HG03060 (cell line): ENCODE measurements around the gene RBM33.

Experiments
- ATAC-seq: cut with Tn5 transposase; IDR thresholded peaks from one replicate; pipeline ENCODE4 v1.9.1; 2021; ENCODE audit warnings: low read depth, moderate number of reproducible peaks; ENCODE audit not compliant: unreplicated experiment

The RBM33 gene

GRCh38 chr7:155789001-155789725 is 144.7 kb downstream of the RBM33 start:
- ATAC-seq, result no peak

GRCh38 chr7:155790666-155791065 is 146.2 kb downstream of the RBM33 start:
- no peak for ATAC-seq

- no peak for ATAC-seq
These were observed 146.8 kb downstream of the RBM33 start for GRCh38 chr7:155791214-155791737.

- no peak for ATAC-seq
These were observed 147.4 kb downstream of the RBM33 start for GRCh38 chr7:155791836-155792235.

- ATAC-seq, result no peak
These were observed 148.0 kb downstream of the RBM33 start for GRCh38 chr7:155792315-155792960.

GRCh38 chr7:155792999-155793560 is 148.6 kb downstream of the RBM33 start:
- no peak for ATAC-seq

- ATAC-seq, result no peak
These were observed 149.3 kb downstream of the RBM33 start for GRCh38 chr7:155793720-155794119.

DNA sequence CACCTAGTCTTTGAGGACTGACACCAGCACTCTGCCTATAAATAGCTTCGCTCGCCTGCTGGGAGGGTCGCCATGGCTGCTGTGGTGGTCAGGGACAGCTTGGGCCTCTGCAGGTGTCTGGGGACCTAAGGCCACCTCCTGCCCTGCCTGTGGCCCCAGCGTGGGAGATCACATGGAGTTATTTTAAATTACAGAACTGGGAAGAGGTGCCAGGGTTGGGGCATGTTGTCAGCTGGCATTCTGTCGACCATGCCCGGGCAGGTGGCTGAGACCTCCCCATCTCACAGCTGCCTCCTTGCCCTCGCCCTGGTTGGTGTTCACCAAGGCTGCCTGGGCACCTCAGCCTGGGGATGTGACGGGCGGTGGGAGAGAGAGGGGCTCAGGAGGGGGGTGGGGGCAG is 149.7 kb downstream of the RBM33 start:
- ATAC-seq, result no peak

GRCh38 chr7:155795401-155795800 is 150.9 kb downstream of the RBM33 start:
- no peak for ATAC-seq

DNA sequence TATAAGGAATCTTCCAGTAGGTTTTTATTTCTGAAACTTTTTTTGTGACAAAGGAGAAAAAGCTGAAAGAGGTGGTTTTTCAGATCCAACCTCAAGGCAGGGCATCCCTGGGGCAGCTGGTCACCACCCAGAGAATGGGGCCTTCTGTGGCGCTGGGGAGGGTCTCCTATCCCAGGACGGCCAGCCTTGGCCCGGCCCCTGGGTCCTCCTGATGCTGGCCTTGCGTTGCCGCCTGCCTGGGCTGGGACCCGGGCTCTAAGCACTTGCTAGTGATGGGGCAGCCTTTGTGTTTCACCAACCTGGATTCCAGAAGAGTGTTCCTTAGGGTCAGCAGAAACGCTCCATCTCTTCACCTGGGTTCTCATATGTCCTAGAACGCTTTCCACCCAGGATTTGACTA is 151.5 kb downstream of the RBM33 start:
- no peak for ATAC-seq

- ATAC-seq, result no peak
These were observed 152.2 kb downstream of the RBM33 start for GRCh38 chr7:155796381-155797261.

- no peak for ATAC-seq
These were observed 153.1 kb downstream of the RBM33 start for GRCh38 chr7:155797262-155798250.

DNA sequence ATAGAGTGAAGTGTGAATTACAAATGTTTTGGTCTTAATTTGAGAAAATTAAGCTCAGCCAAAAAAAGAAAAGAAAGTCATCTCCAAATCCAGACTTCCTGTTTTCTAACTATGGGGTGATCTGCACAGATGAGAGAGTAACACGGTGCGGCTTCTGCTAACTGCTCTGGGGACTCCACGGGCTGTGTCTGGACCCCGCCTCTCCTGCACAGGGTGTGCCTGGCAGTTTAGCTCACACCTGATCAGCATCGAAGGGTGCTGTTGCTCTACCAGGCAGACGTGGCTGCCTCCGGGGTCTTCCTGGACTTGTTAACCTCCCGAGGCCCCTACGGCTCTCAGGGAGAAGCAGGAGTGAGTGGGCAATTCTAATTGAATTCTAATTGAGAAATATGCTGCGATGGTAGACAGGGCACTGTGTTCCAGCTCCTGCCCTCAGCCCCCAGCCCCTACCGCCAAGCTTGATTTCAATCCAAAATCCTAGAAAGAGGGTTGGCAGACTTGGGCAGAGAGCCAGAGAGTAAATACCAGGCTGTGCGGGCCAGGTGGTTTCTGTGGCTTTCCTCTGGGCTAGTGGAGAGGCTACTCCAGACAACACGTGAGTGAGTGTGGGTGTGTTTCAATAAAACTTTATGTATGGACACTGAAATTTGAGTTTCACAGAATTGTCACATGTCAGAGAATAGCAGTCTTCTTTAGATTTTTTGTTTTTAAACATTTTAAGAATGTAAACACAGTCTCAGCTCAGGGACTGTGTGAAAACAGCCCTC is 154.4 kb downstream of the RBM33 start:
- no peak for ATAC-seq

- no peak for ATAC-seq
These were observed 155.1 kb downstream of the RBM33 start for GRCh38 chr7:155799514-155799913.

DNA sequence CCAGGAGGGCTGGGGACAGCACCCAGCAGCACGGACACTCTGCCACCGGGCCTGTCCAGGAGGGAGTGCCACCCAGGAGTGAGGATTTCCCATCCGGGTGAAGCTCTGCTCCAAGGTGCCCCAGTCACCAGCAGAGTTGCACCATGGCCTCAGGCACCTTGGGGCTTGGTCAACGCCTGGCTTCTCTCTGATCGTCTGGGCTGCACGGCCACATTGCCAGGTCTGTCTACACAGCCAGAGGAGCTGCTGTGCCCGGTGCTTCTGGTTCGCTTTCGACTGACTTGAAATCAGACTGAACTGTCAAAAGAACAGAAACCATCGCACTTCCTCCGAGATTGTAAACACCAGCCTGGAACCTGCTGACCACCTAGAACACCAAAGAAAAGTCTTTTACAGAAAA is 155.8 kb downstream of the RBM33 start:
- no peak for ATAC-seq

GRCh38 chr7:155800741-155801267 is 156.3 kb downstream of the RBM33 start:
- ATAC-seq, result no peak

DNA sequence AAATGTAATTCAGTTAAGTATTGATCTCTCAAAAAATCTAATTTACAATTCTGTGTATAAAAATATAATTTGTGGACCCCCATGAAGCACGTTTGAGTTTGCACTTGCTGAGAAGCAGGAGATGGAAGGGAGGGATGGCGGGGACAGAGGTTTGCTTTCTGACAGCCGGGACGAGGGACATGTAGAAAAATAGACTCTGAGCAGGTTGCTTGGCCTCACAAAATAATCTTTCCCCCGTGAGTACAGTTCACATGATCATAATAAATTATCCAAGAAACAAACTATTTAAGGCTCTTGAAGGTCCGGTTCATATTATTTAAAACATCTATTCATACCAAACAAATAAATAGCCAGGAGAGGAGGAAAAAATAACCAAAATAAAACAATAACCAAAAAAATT is 157.8 kb downstream of the RBM33 start:
- ATAC-seq, result no peak

DNA sequence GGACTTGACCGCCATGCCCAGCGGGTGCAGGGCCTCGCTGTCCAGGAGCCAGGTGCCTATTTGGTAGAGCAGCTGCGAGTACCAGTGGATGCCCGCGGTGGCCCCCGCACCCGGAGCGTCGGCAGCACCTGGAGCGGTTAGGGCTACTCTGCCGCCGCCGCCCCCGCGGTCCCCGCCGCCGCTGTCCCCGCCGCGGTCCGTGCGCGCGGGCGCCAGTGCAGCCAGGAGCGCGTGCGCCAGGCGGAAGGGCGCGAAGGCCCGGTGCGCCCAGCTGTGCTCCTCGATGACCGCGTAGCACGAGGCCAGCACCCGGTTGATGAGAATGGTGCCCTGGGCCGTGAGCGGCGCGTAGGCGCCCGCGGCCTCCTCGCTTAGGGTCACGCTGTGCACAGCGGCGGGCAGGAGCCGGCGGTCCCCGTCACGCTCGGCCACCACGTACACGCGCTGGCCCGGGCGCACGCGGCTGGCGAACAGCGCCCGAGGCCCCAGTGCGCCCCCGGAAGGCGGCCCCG is 158.5 kb downstream of the RBM33 start:
- ATAC-seq, result no peak
